Neural cell (in vitro differentiated cells): ENCODE measurements around the gene TRUB1. TPM values are rescaled to one million over a fixed set of nuclear protein-coding genes. Genes with fewer than 3 reads are reported as not detected.

Experiments
- H2AFZ ChIP-seq: fragments of 200-600, 300-800 bp; sonication (generic), shearing (Covaris generic); 2 replicates; pipeline ENCODE4 v1.6.0; 2014; ENCODE audit warnings: low read depth, mild to moderate bottlenecking, antibody characterized with exemption, low read length, moderate library complexity
- H3F3A ChIP-seq: fragments of 200-600 bp; shearing (Covaris generic); 2 replicates; pipeline ENCODE4 v1.6.1; 2016; ENCODE audit warnings: mild to moderate bottlenecking, moderate library complexity, mixed read lengths, antibody characterized with exemption, low read length; ENCODE audit not compliant: insufficient read depth, poor library complexity, severe bottlenecking
- H3K27ac ChIP-seq: fragments of 200-600, 300-800 bp; sonication (generic), shearing (Covaris generic); 2 replicates; pipeline ENCODE4 v1.5.1; 2014; ENCODE audit warnings: mild to moderate bottlenecking, low read length, moderate library complexity
- H3K27me3 ChIP-seq: fragments of 300-800, 200-600 bp; sonication (generic), shearing (Covaris generic); 2 replicates; pipeline ENCODE4 v1.6.0; 2014; ENCODE audit warnings: mild to moderate bottlenecking, low read depth, low read length, moderate library complexity; ENCODE audit not compliant: insufficient read depth
- H3K36me3 ChIP-seq: fragments of 300-800, 200-600 bp; sonication (generic), shearing (Covaris generic); 2 replicates; pipeline ENCODE4 v1.5.1; 2014; ENCODE audit warnings: mild to moderate bottlenecking, antibody characterized with exemption, low read length, moderate library complexity; ENCODE audit not compliant: insufficient read depth
- H3K4me2 ChIP-seq: fragments of 300-800, 200-600 bp; sonication (generic), shearing (Covaris generic); 2 replicates; pipeline ENCODE4 v1.6.0; 2014; ENCODE audit warnings: mild to moderate bottlenecking, low read length
- H3K4me3 ChIP-seq: fragments of 300-800, 200-600 bp; sonication (generic), shearing (Covaris generic); 2 replicates; pipeline ENCODE4 v1.5.1; 2014; ENCODE audit warnings: mild to moderate bottlenecking, low read length, moderate library complexity
- H3K79me2 ChIP-seq: fragments of 200-600 bp; shearing (Covaris generic); replicated peaks from 2 replicates; pipeline ENCODE4 v1.6.0; 2014; ENCODE audit warnings: mild to moderate bottlenecking, low read length, moderate library complexity; ENCODE audit not compliant: insufficient read depth
- H3K9ac ChIP-seq: fragments of 300-800, 200-600 bp; sonication (generic), shearing (Covaris generic); 2 replicates; pipeline ENCODE4 v1.6.1; 2016; ENCODE audit warnings: mild to moderate bottlenecking, low read length, mixed read lengths
- H3K9me2 ChIP-seq: fragments of 200-600 bp; shearing (Covaris generic); 2 replicates; pipeline ENCODE4 v1.6.1; 2016; ENCODE audit warnings: mild to moderate bottlenecking, low read length, mixed read lengths; ENCODE audit not compliant: insufficient read depth
- H3K9me3 ChIP-seq: fragments of 200-600, 300-800 bp; sonication (generic), shearing (Covaris generic); 2 replicates; pipeline ENCODE4 v1.6.1; 2016; ENCODE audit warnings: mild to moderate bottlenecking, mixed run types, low read length, moderate library complexity, mixed read lengths
- H4K20me1 ChIP-seq: fragments of 200-600 bp; shearing (Covaris generic); 2 replicates; pipeline ENCODE4 v1.6.1; 2016; ENCODE audit warnings: mild to moderate bottlenecking, mixed run types; ENCODE audit not compliant: insufficient read depth
- EP300 ChIP-seq: fragments of 450-650 bp; conservative IDR thresholded peaks from 2 replicates; pipeline ENCODE4 v1.6.1; 2014; ENCODE audit warnings: antibody characterized with exemption, mild to moderate bottlenecking, moderate library complexity; ENCODE audit not compliant: poor library complexity, severe bottlenecking
- EZH2 ChIP-seq: fragments of 200-600, 300-800 bp; shearing (Covaris generic), sonication (generic); IDR thresholded peaks from 2 replicates; pipeline ENCODE4 v1.6.1; 2014; ENCODE audit warnings: antibody characterized with exemption, low read length, borderline replicate concordance, mild to moderate bottlenecking; ENCODE audit not compliant: insufficient read depth, poor library complexity, severe bottlenecking
- MXI1 ChIP-seq: fragments of 450-650 bp; conservative IDR thresholded peaks from 2 replicates; pipeline ENCODE4 v1.6.1; 2014; ENCODE audit warnings: antibody characterized with exemption, mild to moderate bottlenecking; ENCODE audit not compliant: poor library complexity, severe bottlenecking
- POLR2AphosphoS5 ChIP-seq: IDR thresholded peaks from 2 replicates; pipeline ENCODE4 v1.6.1; 2012
- RAD21 ChIP-seq: fragments of 450-650 bp; conservative IDR thresholded peaks from 2 replicates; pipeline ENCODE4 v1.6.1; 2014; ENCODE audit warnings: antibody characterized with exemption, mild to moderate bottlenecking, moderate library complexity
- SMC3 ChIP-seq: fragments of 450-650 bp; conservative IDR thresholded peaks from 2 replicates; pipeline ENCODE4 v1.6.1; 2014; ENCODE audit warnings: antibody characterized with exemption, mild to moderate bottlenecking, moderate library complexity; ENCODE audit not compliant: poor library complexity
- TAF1 ChIP-seq: IDR thresholded peaks from 2 replicates; pipeline ENCODE4 v1.6.1; 2012; ENCODE audit warnings: low read depth
- polyA plus RNA-seq: library from polyadenylated mRNA; depleted of rRNA; stranded (reverse); fragments of >200 nt; gene quantifications from 2 replicates; pipeline ENCODE4 v1.2.3, GENCODE V29; 2014
- TF ChIP-seq, protein P1 (sequence below): fragments of 450-650 bp; IDR thresholded peaks from 2 replicates; pipeline ENCODE4 v1.5.1; 2014; ENCODE audit warnings: antibody characterized with exemption, mild to moderate bottlenecking, moderate library complexity; ENCODE audit not compliant: poor library complexity, severe bottlenecking
- TF ChIP-seq, protein P2 (sequence below): IDR thresholded peaks from 2 replicates; pipeline ENCODE4 v1.6.1; 2012; ENCODE audit warnings: borderline replicate concordance

TRUB1 gene
- polyA plus RNA-seq, 1 donor from 2014 or later: 48.8 TPM

DNA sequence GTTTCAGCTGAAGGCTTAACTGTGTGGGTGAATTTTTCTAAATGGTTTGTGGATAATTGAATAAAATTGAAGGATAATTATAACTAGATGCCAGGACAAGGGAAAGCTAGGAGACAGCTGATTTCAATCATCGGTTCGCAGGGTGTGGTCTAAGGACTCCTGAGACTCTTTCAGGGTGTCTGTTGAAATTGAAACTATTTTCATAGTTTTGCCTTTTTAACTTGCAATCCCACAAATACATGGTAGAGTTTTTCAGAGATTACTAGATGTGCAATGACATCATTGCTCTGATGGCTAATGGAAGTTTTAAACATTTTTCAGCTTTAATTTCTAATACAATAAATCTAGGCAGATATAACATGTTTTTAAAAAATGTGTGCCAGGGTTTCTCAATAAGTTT lies 18.5 kb downstream of the TRUB1 start:
- Histone ChIP-seq H3K9me2 (no peaks in the 10 kb centered on the region), H3K4me3 (no peak overlapping the region), H3K4me2 (no peak overlapping the region), H2AFZ (no peak overlapping the region), H4K20me1 (no peaks in the 10 kb centered on the region), H3K27me3 (no peaks in the 10 kb centered on the region), H3F3A (no peaks in the 10 kb centered on the region), H3K9ac (no peak overlapping the region), H3K36me3 (no peaks in the 10 kb centered on the region), H3K9me3 (no peaks in the 10 kb centered on the region), H3K27ac (no peak overlapping the region), H3K79me2 (peaks cover 4% of the 10 kb centered on the region)
- TF ChIP-seq TAF1 (no peak), EZH2 (no peak), POLR2AphosphoS5 (no peak), MXI1 (no peak), EP300 (no peak), RAD21 (no peak), SMC3 (no peak)
- TF ChIP-seq, protein P1, sequence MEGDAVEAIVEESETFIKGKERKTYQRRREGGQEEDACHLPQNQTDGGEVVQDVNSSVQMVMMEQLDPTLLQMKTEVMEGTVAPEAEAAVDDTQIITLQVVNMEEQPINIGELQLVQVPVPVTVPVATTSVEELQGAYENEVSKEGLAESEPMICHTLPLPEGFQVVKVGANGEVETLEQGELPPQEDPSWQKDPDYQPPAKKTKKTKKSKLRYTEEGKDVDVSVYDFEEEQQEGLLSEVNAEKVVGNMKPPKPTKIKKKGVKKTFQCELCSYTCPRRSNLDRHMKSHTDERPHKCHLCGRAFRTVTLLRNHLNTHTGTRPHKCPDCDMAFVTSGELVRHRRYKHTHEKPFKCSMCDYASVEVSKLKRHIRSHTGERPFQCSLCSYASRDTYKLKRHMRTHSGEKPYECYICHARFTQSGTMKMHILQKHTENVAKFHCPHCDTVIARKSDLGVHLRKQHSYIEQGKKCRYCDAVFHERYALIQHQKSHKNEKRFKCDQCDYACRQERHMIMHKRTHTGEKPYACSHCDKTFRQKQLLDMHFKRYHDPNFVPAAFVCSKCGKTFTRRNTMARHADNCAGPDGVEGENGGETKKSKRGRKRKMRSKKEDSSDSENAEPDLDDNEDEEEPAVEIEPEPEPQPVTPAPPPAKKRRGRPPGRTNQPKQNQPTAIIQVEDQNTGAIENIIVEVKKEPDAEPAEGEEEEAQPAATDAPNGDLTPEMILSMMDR: no peak
- TF ChIP-seq, protein P2, sequence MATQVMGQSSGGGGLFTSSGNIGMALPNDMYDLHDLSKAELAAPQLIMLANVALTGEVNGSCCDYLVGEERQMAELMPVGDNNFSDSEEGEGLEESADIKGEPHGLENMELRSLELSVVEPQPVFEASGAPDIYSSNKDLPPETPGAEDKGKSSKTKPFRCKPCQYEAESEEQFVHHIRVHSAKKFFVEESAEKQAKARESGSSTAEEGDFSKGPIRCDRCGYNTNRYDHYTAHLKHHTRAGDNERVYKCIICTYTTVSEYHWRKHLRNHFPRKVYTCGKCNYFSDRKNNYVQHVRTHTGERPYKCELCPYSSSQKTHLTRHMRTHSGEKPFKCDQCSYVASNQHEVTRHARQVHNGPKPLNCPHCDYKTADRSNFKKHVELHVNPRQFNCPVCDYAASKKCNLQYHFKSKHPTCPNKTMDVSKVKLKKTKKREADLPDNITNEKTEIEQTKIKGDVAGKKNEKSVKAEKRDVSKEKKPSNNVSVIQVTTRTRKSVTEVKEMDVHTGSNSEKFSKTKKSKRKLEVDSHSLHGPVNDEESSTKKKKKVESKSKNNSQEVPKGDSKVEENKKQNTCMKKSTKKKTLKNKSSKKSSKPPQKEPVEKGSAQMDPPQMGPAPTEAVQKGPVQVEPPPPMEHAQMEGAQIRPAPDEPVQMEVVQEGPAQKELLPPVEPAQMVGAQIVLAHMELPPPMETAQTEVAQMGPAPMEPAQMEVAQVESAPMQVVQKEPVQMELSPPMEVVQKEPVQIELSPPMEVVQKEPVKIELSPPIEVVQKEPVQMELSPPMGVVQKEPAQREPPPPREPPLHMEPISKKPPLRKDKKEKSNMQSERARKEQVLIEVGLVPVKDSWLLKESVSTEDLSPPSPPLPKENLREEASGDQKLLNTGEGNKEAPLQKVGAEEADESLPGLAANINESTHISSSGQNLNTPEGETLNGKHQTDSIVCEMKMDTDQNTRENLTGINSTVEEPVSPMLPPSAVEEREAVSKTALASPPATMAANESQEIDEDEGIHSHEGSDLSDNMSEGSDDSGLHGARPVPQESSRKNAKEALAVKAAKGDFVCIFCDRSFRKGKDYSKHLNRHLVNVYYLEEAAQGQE: no peak

DNA sequence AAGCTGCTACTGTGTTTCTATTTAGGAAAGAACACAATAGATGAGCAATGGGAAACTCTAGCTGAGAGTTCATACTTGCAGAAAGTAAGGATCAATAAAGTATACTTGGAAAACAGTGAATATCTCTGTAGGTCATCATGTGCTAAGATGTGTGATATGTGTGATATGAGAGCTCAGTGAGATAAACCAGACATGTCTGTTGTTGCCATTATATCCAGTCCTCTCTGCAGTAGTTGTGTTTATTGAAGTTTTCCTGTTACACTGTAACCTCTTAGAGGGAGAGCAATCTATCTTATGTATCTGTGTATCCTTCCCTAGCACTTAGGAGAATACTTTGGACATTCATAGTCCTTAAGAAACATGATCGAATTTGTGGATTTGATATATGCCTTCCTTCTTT lies 19.1 kb downstream of the TRUB1 start:
- Histone ChIP-seq H3K9ac (no peak overlapping the region), H2AFZ (no peak overlapping the region), H3K4me2 (no peak overlapping the region), H3K36me3 (no peaks in the 10 kb centered on the region), H3F3A (no peaks in the 10 kb centered on the region), H3K79me2 (peaks cover 4% of the 10 kb centered on the region), H3K4me3 (no peak overlapping the region), H3K27ac (no peak overlapping the region), H3K9me2 (no peaks in the 10 kb centered on the region), H3K9me3 (no peaks in the 10 kb centered on the region), H4K20me1 (no peaks in the 10 kb centered on the region), H3K27me3 (no peaks in the 10 kb centered on the region)
- TF ChIP-seq MXI1 (no peak), SMC3 (no peak), TAF1 (no peak), EZH2 (no peak), POLR2AphosphoS5 (no peak), EP300 (no peak), RAD21 (no peak)
- TF ChIP-seq, protein P1: no peak
- TF ChIP-seq, protein P2: no peak
